Loucy (cell line): ENCODE measurements around the gene FURIN.
"Not testable (repeated sequence)": the region's sequence is repeated elsewhere in the genome, so short reads cannot be mapped to it uniquely, and the experiment has no call there.

Experiments
- H2AFZ ChIP-seq: fragments of 200-600 bp; sonication (generic); 2 replicates; pipeline ENCODE4 v1.6.0; 2016; ENCODE audit warnings: antibody characterized with exemption, mild to moderate bottlenecking, low read length, moderate library complexity
- H3F3A ChIP-seq: fragments of 200-600 bp; 2 replicates; pipeline ENCODE4 v1.6.0; 2016; ENCODE audit warnings: antibody characterized with exemption, low read depth, mild to moderate bottlenecking
- H3K27me3 ChIP-seq: fragments of 200-600 bp; sonication (generic); 2 replicates; pipeline ENCODE4 v1.6.1; 2014; ENCODE audit warnings: low read length, mild to moderate bottlenecking; ENCODE audit not compliant: insufficient read depth, poor library complexity, severe bottlenecking
- H3K36me3 ChIP-seq: fragments of 200-600 bp; sonication (generic); 2 replicates; pipeline ENCODE4 v1.6.1; 2016; ENCODE audit warnings: low read length; ENCODE audit not compliant: insufficient read depth
- H3K4me1 ChIP-seq: fragments of 200-600 bp; sonication (generic); 2 replicates; pipeline ENCODE4 v1.5.1; 2014; ENCODE audit warnings: low read length, mild to moderate bottlenecking; ENCODE audit not compliant: insufficient read depth, poor library complexity, severe bottlenecking
- H3K4me2 ChIP-seq: fragments of 200-600 bp; sonication (generic); 2 replicates; pipeline ENCODE4 v1.6.0; 2014; ENCODE audit warnings: antibody characterized with exemption, low read length, low read depth, mild to moderate bottlenecking; ENCODE audit not compliant: poor library complexity, severe bottlenecking
- H3K4me3 ChIP-seq: fragments of 200-600 bp; sonication (generic); 2 replicates; pipeline ENCODE4 v1.5.1; 2014; ENCODE audit warnings: low read length, mild to moderate bottlenecking, mixed read lengths; ENCODE audit not compliant: poor library complexity, severe bottlenecking
- H3K79me2 ChIP-seq: fragments of 200-600 bp; sonication (generic); 2 replicates; pipeline ENCODE4 v1.6.1; 2014; ENCODE audit warnings: low read length; ENCODE audit not compliant: insufficient read depth
- H3K9ac ChIP-seq: fragments of 200-600 bp; sonication (generic); 2 replicates; pipeline ENCODE4 v1.6.0; 2014; ENCODE audit warnings: mild to moderate bottlenecking, low read depth, low read length, moderate library complexity; ENCODE audit not compliant: poor library complexity, severe bottlenecking
- H3K9me2 ChIP-seq: fragments of 200-600 bp; sonication (generic); replicated peaks from 2 replicates; pipeline ENCODE4 v1.6.1; 2016; ENCODE audit warnings: low read depth, low read length, mixed read lengths
- H3K9me3 ChIP-seq: fragments of 200-600 bp; sonication (generic); 2 replicates; pipeline ENCODE4 v1.6.1; 2014; ENCODE audit warnings: mild to moderate bottlenecking, antibody characterized with exemption, low read length, low read depth; ENCODE audit not compliant: insufficient read depth
- H4K20me1 ChIP-seq: fragments of 200-600 bp; sonication (generic); 2 replicates; pipeline ENCODE4 v1.6.0; 2014; ENCODE audit warnings: antibody characterized with exemption, low read length, mild to moderate bottlenecking; ENCODE audit not compliant: insufficient read depth, poor library complexity, severe bottlenecking
- CTCF ChIP-seq: fragments of 200-600 bp; sonication (generic); conservative IDR thresholded peaks from 2 replicates; pipeline ENCODE4 v1.5.1; 2014; ENCODE audit warnings: mild to moderate bottlenecking, antibody characterized with exemption, low read length
- EZH2phosphoT487 ChIP-seq: fragments of 200-600 bp; IDR thresholded peaks from 2 replicates; pipeline ENCODE4 v1.6.1; 2018; ENCODE audit warnings: antibody characterized with exemption, mild to moderate bottlenecking, moderate library complexity, borderline replicate concordance

FURIN gene

GRCh38 chr15:90820481-90820880 lies 47.9 kb upstream of the FURIN start:
- TF ChIP-seq CTCF (no peak), EZH2phosphoT487 (no peak)
- Histone ChIP-seq H3K79me2 (no peaks in the 10 kb centered on the region), H3K9ac (no peak overlapping the region), H2AFZ (no peak overlapping the region), H3K27me3 (no peaks in the 10 kb centered on the region), H3K4me2 (no peak overlapping the region), H3K4me3 (no peak overlapping the region), H3K9me2 (no peaks in the 10 kb centered on the region), H4K20me1 (no peaks in the 10 kb centered on the region), H3K9me3 (no peaks in the 10 kb centered on the region), H3K4me1 (no peaks in the 10 kb centered on the region), H3F3A (no peaks in the 10 kb centered on the region), H3K36me3 (peaks cover 6% of the 10 kb centered on the region; the same call in 1 of the 2 replicates)

- Histone ChIP-seq H3K9me3 (no peaks in the 10 kb centered on the region), H3K36me3 (no peaks in the 10 kb centered on the region)
- TF ChIP-seq CTCF (no peak), EZH2phosphoT487 (no peak)
These were observed 46.0 kb upstream of the FURIN start for GRCh38 chr15:90822204-90822955.

GRCh38 chr15:90823455-90823974 lies 44.9 kb upstream of the FURIN start:
- Histone ChIP-seq H3K4me2 (no peak overlapping the region), H2AFZ (no peak overlapping the region), H3K27me3 (no peaks in the 10 kb centered on the region), H3F3A (no peaks in the 10 kb centered on the region), H3K9me2 (no peaks in the 10 kb centered on the region), H3K9ac (no peak overlapping the region), H3K36me3 (no peaks in the 10 kb centered on the region), H4K20me1 (no peaks in the 10 kb centered on the region), H3K9me3 (no peaks in the 10 kb centered on the region), H3K4me3 (no peak overlapping the region), H3K79me2 (no peaks in the 10 kb centered on the region), H3K4me1 (no peaks in the 10 kb centered on the region)
- no peak for TF ChIP-seq EZH2phosphoT487
- no peak for TF ChIP-seq CTCF

More at GRCh38 chr15:90822204-90822955, 46.0 kb upstream of the FURIN start:
- Histone ChIP-seq H3K9me2 (no peaks in the 10 kb centered on the region), H3K9ac (no peak overlapping the region), H3F3A (no peaks in the 10 kb centered on the region), H3K4me3 (no peak overlapping the region), H4K20me1 (no peaks in the 10 kb centered on the region), H3K79me2 (no peaks in the 10 kb centered on the region), H3K4me2 (no peak overlapping the region), H3K4me1 (no peaks in the 10 kb centered on the region), H2AFZ (no peak overlapping the region), H3K27me3 (no peaks in the 10 kb centered on the region)

GRCh38 chr15:90825115-90825899 lies 43.1 kb upstream of the FURIN start:
- H3K9me2 ChIP-seq, H3K4me2 ChIP-seq, H3K4me1 ChIP-seq, H2AFZ ChIP-seq, H3K9me3 ChIP-seq, H3K36me3 ChIP-seq, H3K27me3 ChIP-seq, H3K4me3 ChIP-seq, H3K79me2 ChIP-seq, H4K20me1 ChIP-seq, H3F3A ChIP-seq, H3K9ac ChIP-seq: not testable (repeated sequence)

- not testable (repeated sequence) for H3F3A ChIP-seq, H3K4me3 ChIP-seq, H3K9me3 ChIP-seq, H3K4me2 ChIP-seq, H3K9ac ChIP-seq, H2AFZ ChIP-seq, H3K4me1 ChIP-seq, H3K79me2 ChIP-seq, H3K27me3 ChIP-seq, H4K20me1 ChIP-seq, H3K36me3 ChIP-seq, H3K9me2 ChIP-seq
These were observed 42.0 kb upstream of the FURIN start for GRCh38 chr15:90826206-90826885.
